ENCODE results near the gene PDGFC. TPM values are rescaled to one million over a fixed set of nuclear protein-coding genes. Genes with fewer than 3 reads are reported as not detected.
"Not testable (repeated sequence)": the region's sequence is repeated elsewhere in the genome, so short reads cannot be mapped to it uniquely, and the experiment has no call there.

The PDGFC gene
- polyA plus RNA-seq, 5 donors: 25.0 to 45.1 (median 43.4) TPM

DNA sequence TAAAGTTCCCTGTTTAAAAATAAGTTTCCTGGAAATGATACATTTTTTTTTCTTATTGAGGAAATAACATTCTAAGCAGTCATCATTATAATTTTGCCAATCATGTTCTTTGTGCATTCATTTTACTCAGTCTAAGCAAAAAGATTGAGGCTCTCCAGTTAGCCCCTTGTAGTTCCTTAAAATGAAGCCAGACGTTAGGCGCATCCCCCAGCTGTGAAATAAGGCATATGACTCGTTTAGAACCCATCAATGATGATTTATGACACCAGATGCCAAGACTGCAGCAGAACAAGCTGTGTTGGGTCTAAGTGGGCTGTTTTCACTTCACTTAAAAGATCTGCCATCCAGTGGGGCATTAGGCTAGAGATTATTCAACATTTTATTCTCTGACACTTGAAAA is 17.0 kb downstream of the PDGFC start:
- DNase-seq: no peak

DNA sequence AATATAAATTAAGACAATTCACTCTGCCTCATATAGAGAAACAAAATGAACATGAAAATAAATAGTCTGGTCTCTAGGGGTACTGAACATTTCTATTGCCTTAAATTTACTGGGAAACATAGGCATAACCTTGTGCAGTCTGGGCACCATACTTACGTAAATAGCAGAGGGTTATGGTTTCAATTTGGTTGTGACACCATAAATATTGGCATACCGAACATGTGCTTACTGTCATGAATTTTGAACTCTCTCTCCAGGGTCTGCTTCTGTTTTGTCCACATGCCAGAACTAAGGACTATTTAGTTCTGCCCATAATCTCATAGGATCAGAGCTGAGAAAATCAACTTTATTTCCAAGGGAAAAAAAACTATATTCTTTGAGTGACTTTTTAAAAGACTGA is 17.6 kb downstream of the PDGFC start:
- no peak for DNase-seq

DNA sequence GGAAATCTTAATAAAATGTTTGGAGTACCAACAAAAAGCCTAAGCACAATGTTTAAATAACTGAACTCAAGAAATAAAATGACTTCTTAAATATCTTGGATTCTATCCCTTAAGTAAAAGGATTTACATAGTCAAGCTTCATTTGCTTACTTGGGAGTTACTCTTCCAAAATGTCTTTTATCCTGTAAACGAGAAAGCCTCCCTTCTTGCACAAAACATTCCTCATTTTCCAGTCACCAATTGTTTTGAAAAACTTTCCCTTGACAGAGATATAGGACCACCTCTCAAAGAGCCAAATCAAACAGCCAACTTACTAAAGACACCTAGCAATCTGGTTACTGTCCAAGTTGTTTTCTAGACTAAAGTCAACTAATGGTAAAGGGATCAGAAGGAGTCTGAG is 18.6 kb downstream of the PDGFC start:
- no peak for DNase-seq

DNA sequence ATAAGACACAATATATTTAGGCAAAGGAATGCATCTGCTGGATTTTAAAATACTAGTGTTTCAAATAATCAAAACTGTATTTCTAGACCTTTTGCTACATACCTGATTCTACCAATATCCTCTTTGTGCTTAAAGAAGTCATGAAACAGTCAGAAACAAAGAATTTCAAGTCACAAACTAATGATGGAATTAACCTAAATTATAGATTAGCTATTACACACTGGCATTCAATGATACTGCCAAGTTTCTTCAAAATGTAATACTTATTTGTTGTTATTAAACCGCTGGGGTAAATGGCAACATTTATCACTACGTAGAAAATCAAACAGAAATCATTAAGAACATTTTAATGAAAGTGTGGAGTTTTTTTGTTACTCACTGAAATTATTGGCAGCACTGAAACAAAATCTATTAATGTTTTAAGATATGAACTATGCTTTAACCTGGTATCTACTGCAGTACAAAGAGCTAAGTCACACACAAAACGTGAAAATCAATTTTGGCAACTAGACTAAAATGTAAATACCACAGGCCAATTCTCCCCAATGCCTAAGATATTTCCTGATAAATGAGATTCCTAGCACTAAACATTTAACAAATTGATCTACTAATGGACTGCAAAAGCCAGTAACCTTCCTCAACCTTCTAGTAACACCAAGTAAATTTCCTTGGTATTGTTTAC is 19.4 kb downstream of the PDGFC start:
- no peak for DNase-seq

DNA sequence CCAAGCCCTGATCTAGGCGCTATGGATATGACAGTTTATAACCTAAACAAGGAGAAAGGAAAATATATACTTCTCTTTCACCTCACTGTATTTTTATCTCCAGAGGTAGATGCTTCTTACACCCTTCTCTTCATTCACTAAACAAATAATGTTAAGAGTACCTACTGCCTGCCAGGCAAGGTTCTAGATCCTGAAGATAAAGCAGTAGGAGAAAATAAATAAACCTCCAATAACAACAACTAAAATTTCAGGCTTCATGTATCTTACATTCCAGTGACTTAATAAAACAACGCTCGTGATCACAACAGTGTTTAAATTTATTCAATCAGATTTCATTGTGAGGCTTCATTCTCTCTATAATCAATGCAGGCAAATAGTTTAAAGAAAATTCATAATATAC is 20.7 kb downstream of the PDGFC start:
- DNase-seq: no peak

DNA sequence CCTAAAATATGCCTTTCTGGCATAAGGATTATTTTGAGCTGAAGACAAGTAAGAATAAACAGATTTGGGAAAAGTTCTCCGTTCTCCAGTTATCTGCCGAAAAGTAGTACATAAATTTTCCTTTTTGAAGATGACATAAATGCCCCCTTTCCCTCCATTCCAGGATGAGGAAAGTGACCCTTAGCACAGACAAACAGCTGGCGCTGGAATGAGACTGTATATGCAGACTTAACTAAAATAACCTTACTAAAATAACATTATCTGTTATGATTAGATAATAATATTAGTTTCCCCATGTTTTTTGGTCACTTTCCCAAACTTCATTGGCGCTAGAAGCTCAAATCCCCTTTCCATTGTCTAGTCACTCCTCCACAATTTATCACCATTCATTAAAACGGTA is 21.5 kb downstream of the PDGFC start:
- no peak for DNase-seq

DNA sequence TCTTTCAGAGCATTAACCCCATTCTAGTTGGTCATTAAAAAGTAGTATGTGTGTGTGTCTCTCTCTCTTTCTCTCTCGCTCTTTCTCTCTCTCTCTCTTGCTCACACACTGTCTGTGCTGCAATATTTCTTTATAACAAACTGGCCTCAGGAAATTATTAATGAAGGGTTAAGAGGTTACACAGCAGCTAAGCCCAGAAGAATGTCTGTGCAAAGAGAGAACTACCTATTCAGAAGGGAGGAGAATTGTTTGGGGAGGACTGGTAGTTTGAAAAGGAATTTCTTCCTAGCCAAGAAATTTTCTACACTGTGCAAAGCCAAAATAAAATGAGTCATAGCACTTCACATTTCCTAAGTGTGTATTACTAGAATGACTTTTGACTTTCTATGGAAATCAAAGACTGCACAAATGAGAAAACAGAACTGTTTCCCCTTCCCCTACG is 22.2 kb downstream of the PDGFC start:
- no peak for DNase-seq

DNA sequence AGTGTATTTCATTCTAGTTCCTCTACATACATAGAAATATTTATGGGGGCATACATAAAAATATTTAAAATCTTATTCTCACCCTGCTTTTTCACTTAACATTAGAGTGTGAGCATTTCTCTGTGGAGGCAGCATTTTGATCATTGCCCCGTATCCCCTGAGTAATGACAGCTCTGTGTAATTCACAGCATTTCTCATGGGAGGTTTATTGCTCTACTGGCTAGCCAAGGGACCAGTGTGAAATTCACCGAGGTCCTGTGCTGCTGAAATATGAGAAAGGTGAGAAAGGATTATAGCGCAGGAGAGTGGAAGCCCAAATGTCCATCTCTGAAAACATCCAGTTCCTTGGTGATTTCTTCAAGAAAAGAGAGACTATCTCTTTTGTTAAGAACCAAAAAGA is 22.9 kb downstream of the PDGFC start:
- no peak for DNase-seq

DNA sequence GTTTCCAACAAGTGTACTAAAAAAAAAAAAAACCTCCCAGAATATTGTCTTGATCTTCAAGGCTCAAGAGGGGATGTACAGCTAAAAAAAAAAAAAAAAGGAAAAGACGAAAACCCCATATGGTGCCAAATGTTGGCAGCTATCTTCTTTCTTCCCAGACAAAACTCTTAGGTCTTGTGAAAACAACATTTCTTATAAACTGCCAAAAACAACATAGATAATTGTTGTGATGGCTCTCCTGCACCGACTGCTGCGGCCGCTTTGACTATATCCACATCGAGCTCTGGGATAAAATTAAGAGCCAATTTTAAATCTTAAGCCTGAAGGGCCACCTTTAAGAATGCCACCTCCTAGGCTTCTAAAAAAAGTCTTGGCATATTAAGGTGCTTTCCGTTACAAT is 23.5 kb downstream of the PDGFC start:
- no peak for DNase-seq

DNA sequence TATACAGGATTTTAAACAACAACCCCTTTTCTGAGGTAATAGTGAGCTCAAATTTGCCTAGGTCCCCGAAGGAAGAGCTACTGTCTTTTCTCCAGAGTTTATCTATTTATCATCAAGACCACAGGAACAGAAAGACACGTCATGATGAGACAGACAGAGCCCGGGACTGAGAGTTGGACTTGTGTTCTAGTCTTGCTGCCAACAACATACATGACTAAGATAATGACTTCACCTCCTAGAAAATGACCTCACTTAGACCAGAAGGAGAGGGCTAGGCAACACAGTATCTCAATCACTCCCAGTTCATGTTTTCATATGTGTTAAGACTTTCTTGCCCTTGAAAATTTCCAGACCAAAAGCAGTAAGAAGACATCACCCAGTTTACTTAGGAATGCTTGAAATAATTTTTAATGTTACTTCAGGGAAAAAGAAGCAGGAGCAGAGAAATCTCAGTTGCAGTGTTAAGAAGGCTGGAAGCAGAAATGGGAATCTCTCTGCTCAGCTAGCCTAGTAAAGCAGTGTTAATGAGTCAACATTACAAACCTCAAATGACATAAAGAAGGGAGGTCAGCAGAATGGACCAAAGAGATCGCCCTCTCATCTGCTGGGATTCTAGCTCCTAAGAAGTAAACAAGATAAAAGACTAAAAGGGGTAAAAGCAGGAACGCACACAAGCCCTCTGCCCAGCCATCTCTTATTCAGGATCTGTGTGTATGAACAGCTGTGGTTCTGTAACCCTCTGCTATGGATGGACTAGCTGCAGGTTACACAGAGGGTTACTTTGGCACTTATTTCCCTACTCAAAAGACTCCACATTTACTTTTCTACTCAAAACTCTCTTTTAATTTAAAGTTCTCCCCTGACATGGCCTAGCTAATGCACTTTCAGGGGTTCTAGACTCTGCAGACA is 24.8 kb downstream of the PDGFC start:
- no peak for DNase-seq

DNA sequence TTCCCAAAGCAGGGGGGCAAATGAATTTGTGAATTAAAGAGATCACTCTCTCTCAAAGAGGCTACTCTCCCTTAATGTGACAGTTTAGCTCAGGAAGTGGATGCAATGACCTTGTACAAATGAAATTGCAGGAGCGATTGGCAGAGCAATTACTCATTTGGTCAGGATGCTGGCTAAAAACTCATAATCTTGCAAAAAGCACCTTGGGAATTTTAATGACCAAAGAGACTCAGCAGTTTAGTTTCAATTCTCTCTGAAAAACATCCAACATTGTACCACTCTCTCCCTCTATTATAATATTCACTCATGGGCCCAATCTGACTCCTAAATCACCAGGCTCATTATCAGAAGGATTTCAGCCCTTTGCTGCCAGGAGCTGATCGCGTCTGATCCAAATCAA is 26.1 kb downstream of the PDGFC start:
- DNase-seq: no peak

DNA sequence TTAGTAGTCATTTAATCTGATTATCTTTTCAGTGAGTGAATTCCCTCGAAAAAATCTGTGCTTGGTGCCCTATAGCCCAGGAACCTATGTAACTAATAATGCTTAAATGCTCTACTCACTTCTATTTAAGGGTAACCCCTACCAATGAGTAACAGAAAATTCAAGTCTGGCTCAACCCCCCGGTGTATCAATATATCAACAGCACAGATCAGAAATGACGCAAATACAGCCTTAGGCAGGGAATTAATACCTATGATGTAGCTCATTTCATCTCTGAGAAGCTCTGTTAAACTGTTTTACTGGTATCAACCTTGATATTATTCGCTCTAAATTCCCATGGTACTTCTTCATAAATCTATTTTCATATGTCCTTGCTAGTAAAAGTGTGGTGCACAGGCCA is 28.6 kb downstream of the PDGFC start:
- no peak for DNase-seq

DNA sequence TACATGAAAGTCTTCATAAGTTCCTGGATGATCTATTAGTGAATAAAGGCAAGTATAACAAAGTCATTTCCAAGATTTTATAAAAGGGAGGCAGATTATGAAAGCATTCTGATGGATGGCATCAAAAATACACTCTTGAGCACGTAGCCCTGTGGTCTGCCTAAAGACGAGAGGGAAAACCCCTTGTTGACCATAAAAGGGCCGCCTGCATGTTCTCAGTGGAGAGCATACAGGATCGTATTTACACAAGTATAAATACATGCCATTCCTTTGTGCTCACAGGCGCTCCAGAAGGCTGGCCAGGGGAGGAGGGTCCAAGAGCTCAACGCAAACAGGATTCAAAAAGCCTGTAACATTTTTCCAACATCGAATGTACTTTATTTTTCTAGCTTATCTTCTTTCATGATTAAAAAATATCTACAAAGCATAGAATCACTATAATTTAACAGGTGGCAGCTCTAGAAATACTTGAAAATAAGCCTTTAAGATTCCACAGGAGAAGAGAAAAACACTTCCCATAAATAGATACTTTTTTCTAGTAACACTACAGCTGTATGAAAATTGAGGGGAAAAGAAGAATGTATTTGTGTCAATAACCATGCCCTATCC is 29.6 kb downstream of the PDGFC start:
- DNase-seq: peak; percentile 63 to 66

DNA sequence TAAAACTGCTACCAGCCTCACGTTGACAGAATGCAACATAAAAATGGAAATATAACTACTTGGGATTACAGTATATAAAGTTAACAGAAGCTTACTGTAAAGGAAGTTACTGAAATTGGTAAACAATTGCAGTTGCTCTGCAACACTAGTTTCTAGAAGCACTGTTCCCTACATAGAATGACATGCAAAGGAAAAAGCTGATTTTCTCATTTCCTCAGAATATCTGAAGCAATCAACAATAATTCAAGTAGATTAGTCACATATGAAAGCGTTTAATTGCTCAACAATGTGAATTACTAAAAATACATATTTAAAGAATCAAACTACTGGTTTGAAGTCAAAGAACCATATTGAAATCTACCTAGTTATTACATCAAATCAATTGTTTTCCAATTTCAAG is 31.8 kb downstream of the PDGFC start:
- DNase-seq: no peak

DNA sequence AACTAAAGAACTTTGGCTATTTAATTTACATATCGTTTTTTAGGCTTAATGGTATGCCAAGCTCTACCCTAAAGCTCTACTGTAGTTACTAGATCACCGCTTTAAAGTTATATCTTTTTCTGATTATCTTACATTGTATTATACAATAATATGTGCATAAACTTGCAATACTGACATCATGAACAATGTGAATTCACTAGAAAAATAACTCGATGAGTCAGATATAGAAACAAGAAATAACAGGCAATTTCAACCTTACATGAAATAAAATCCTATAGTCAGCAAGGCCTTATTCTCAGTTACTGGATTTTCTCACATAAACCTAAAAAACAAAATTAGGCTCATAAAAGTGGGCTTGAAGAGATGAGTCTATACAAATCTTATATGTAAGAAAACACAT is 32.5 kb downstream of the PDGFC start:
- DNase-seq: no peak

DNA sequence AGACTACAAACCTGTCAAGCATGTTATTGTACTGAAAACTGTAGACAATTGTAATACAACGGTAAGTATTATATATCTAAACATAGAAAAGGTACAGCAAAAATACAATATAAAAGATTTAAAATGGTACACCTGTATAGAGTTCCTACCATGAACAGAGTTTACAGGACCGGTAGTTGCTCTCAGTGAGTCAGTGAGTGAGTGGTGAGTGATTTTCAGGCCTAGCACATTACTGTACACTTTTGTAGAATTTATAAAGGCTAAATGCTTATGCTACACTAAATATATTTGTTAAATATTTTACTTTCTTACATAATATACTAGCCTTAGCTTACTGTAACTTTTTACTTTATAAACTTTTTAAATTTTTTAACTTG is 37.4 kb downstream of the PDGFC start:
- DNase-seq: no peak

DNA sequence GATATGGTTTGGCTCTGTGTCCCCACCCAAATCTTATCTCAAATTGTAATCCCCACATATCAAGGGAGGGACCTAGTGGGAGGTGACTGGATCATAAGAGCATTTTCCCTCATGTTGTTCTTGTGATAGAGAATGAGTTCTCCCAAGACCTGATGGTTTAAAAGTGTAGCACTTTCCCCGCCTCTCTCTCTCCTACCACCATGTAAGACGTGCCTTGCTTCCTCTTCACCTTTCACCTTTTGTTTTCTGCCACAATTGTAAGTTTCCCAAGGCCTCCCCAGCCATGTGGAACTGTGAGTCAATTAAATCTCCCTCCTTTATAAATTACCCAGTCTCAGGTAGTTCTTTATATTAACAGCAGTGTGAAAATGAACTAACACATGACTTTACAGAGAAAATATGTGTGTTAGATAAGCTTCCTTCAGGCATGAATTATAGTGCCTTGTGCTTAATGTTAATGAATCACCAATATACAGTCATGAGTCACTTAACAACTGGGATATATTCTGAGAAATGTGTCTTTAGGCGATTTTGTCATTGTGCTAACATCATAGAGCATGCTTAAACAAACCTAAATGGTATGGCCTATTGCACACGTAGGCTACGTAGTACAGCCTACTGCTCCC is 37.9 kb downstream of the PDGFC start:
- DNase-seq: no peak

DNA sequence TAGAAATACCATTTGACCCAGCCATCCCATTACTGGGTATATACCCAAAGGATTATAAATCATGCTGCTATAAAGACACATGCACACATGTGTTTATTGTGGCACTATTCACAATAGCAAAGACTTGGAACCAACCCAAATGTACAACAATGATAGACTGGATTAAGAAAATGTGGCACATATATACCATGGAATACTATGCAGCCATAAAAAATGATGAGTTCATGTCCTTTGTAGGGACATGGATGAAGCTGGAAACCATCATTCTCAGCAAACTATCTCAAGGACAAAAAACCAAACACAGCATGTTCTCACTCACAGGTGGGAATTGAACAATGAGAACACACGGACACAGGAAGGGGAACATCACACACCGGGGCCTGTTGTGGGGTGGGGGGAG is 39.2 kb downstream of the PDGFC start:
- DNase-seq: not testable (repeated sequence)

DNA sequence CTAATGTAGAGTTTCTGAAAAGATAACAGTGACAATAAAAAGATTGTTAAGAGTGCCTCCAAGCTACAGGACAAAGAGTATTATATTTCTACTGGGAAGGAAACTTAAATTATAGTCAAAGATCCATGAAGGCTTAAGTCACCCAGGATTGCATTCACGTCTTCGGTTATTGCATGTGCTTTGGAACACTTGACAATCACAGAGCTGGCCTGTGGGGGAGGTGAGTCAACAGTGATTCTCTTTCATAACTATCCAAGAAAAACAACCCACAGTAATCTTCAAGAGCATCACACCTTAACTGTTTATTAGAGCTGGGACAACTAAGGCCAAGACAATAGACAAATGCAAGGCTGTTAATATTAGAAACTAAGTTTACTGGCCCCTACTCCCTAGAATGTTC is 40.3 kb downstream of the PDGFC start:
- no peak for DNase-seq

DNA sequence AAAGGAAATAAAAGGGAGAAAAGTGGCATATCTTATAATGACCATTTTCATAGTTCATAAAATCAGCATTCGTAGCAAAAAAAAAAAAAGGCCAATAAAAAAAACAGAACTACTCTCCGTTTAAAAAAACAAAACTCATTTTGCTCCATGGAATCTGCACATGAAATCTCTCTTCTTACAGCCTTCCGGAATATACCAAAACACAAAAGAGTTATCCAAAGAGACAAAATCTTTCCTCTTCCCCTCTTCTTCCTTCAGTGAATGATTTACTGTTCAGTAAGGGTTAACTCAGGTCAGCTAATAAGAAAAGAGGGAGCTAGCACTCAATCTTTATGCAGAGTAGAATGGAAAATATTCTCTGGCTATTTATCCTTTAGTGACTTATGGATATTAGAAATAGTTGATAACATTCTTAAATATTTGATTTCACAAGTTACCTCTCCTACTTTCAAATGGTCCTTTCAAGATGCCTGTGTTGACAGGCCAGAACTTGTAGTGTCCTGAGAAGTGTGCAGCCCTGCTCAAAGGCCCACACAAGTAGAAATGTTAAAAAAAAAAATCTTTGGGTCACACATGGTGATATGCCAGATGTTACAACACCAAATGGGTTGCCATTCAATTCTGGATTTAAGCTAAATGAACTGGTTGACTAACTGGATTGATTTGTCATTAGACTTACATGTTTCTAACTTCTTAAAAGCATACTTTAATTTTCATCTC is 42.1 kb downstream of the PDGFC start:
- no peak for DNase-seq

DNA sequence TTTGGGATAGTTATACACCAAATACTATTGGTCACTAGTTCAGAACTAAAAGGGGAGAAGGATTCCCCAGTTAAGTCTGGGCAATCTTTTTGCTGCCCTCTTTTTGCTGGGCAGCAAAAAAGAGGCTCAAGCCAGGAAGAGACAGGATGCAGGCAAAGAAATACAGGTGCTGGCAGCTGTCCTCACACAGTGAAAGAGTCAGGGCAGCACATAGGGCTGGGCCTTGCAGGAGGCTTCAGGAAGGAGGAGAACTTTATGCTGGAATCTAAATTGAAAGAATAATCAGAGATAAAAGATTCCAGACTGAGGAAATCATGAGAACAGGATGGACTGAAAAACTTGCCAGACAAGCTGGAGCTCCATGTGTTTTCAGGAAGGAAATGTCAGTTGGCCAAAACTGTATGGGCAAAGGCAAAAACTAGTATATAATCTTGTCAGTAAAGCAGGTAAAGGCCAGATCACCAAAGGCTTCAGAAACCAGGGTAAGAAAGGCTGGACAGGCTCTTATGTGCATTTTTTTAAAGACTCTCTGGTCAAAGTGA is 46.8 kb downstream of the PDGFC start:
- DNase-seq: no peak

DNA sequence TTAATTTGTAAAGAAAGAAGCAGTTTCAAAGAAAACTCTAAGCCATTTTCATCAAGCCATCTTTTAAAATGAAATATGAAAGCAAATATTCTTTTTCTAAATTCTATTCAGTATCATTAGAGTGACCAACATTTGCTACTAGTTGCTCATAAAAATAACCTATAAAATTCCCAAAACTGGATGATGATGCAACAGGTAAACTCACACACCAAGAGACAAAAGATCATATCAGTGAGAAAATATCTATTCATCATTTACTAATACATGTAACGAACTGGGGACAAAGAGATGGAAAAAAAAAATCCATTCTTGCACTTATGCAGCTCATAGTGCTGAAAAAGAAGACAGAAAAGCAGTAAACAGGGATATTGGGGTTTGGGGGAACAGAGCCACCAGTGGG is 48.1 kb downstream of the PDGFC start:
- DNase-seq: no peak

All from right lung (tissue), 5 donors.